Karpas-422 (cell line): ENCODE measurements around the gene SOCS1. TPM values are rescaled to one million over a fixed set of nuclear protein-coding genes. Genes with fewer than 3 reads are reported as not detected.

Experiments
- DNase-seq: peaks from one replicate; pipeline ENCODE4 v3.0.0-alpha.2; 2015
- H2AFZ ChIP-seq: fragments of 200-600 bp; sonication (generic); 2 replicates; pipeline ENCODE4 v1.6.1; 2014; ENCODE audit warnings: antibody characterized with exemption, low read length, mixed read lengths
- H3K27ac ChIP-seq: fragments of 200-600 bp; sonication (generic); 2 replicates; pipeline ENCODE4 v1.5.1; 2014; ENCODE audit warnings: mild to moderate bottlenecking, low read length, moderate library complexity
- H3K27me3 ChIP-seq: fragments of 200-600 bp; sonication (generic); 2 replicates; pipeline ENCODE4 v1.6.1; 2014; ENCODE audit warnings: low read length, mixed read lengths
- H3K36me3 ChIP-seq: fragments of 200-600 bp; sonication (generic); 2 replicates; pipeline ENCODE4 v1.6.1; 2014; ENCODE audit warnings: low read length, mixed read lengths; ENCODE audit not compliant: insufficient read depth
- H3K4me1 ChIP-seq: fragments of 200-600 bp; sonication (generic); 2 replicates; pipeline ENCODE4 v1.6.1; 2014; ENCODE audit warnings: mild to moderate bottlenecking, low read length, mixed read lengths
- H3K4me2 ChIP-seq: fragments of 200-600 bp; sonication (generic); 2 replicates; pipeline ENCODE4 v1.6.1; 2014; ENCODE audit warnings: low read length, low read depth, mild to moderate bottlenecking; ENCODE audit not compliant: poor library complexity, severe bottlenecking
- H3K4me3 ChIP-seq: fragments of 200-600 bp; sonication (generic); 2 replicates; pipeline ENCODE4 v1.5.1; 2014; ENCODE audit warnings: mild to moderate bottlenecking, antibody characterized with exemption, low read length, mixed read lengths
- H3K79me2 ChIP-seq: fragments of 200-600 bp; sonication (generic); 2 replicates; pipeline ENCODE4 v1.6.1; 2014; ENCODE audit warnings: mild to moderate bottlenecking, low read length, mixed read lengths
- H3K9ac ChIP-seq: fragments of 200-600 bp; sonication (generic); 2 replicates; pipeline ENCODE4 v1.6.0; 2014; ENCODE audit warnings: low read length
- H3K9me2 ChIP-seq: fragments of 200-600 bp; sonication (generic), shearing (Covaris generic); replicated peaks from 2 replicates; pipeline ENCODE4 v1.6.0; 2014; ENCODE audit warnings: mild to moderate bottlenecking, low read length, moderate library complexity; ENCODE audit not compliant: insufficient read depth
- H3K9me3 ChIP-seq: fragments of 300-700, 200-600 bp; sonication (generic); 2 replicates; pipeline ENCODE4 v1.6.1; 2014; ENCODE audit warnings: low read length, mixed read lengths
- H4K20me1 ChIP-seq: fragments of 200-600 bp; sonication (generic); 2 replicates; pipeline ENCODE4 v1.6.1; 2014; ENCODE audit warnings: mild to moderate bottlenecking, antibody characterized with exemption, low read length, low read depth; ENCODE audit not compliant: insufficient read depth
- total RNA-seq: library from RNA; depleted of rRNA; stranded (reverse); fragments of >200 nt; shearing (Covaris generic); gene quantifications from 2 replicates; pipeline ENCODE4 v1.2.3, GENCODE V29; 2014; ENCODE audit warnings: low replicate concordance

The SOCS1 gene
- total RNA-seq, 1 experiment from 2014 or later, result 2.9 TPM

DNA sequence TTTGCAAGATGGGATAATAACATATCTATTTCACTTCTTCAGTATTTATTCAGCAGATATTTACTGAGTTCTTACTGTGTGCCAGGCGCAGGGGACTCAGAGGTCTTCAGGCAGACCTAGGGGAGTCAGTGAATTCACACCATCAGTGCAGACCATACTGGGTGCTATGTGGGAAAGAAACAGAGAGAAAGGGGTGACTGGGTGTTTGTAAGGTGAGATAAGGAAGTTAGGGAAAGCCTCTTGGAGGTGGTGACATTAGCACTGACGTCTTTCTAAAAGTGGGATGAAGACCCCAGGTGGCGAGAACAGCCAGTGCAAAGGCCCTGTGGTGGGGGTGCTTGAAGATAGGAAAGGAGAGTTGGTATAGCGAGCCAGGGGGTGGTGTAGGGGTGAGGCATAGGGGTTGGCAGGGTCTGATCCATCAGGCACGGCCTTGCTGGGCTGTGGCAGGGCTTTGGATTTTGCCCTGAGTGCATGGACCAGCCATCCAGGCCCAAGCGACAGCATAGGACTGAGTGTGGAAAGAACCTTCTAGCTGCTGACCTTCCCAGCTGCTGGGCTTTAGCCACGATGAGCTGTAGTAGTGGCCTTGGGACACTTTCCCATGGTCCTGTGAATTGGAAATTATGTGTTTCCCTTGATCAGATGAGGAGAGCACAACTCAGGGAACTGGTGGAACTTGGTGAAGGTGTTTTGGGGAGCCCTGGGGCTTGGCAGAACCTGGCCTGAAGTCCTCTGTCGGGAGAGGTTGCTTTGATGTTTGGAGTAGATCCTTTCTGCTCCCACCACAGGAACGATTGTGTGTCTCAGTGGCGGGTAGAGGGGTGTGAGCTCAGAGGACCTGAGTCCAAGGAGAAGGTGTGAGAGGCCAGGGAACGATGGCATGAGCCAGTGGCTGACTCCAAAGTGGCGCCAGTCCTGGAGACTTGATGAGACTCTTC, 3.9 kb upstream of the SOCS1 start:
- Histone ChIP-seq H3K4me2 (no peak overlapping the region), H3K9ac (no peak overlapping the region), H3K4me1 (peaks cover 26% of the 10 kb centered on the region), H3K9me3 (no peaks in the 10 kb centered on the region), H3K4me3 (no peak overlapping the region), H3K79me2 (no peaks in the 10 kb centered on the region), H3K27me3 (no peaks in the 10 kb centered on the region), H2AFZ (no peak overlapping the region), H3K36me3 (no peaks in the 10 kb centered on the region), H3K27ac (no peak overlapping the region), H3K9me2 (no peaks in the 10 kb centered on the region), H4K20me1 (no peaks in the 10 kb centered on the region)
- no peak for DNase-seq

DNA sequence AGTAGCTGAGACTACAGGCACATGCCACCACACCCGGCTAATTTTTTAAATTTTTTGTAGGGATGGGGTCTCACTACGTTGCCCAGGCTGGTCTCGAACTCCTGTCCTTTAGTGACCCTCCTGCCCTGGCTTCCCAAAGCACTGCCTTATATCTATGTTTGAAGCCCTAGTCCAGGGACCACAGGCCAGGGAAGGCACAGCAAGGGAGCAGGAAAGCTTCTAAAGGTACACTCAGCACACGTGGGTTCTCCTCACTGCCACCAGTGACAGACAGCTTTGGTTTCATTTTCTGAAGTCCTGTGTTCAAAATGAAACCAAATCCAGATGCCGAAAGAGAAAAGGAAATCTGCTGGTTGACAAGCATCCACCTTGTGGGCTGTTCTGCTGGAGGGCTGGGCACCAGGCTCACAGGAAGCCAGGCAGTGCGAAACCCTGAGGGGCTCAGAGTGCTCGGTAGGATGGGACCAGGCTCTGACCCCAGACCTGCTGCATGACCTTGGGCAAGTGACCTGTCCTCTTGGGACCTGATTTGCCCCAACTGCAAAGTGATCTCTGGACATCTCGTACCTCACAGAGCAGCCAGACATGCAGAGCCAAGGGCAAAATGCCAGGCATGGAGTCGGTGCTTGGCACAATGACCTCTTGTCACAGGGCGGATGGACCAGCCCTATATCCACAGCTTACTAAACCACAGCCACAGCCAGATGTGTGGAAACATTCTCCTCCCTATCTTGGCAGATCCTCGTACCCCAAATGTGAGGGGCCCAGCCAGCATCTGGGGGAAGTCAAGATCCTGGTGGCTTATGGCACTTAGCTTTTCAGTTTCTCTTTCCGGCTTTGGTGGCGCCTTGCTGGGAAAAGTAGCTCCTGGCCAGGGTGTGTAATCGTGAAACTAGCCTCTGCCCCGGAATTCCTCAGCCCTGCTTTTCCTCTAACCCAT, 2.8 kb upstream of the SOCS1 start:
- no peak for DNase-seq
- Histone ChIP-seq H3K9me2 (no peaks in the 10 kb centered on the region), H3K4me3 (no peak overlapping the region; the same call in 1 of the 2 replicates), H3K4me1 (peaks cover 37% of the 10 kb centered on the region), H3K9me3 (no peaks in the 10 kb centered on the region), H3K27ac (no peak overlapping the region), H3K27me3 (no peaks in the 10 kb centered on the region), H3K9ac (no peak overlapping the region; the same call in 1 of the 2 replicates), H3K36me3 (no peaks in the 10 kb centered on the region), H4K20me1 (peaks cover under 1% of the 10 kb centered on the region; the same call in 1 of the 2 replicates), H3K4me2 (peak overlapping the region; percentile 2), H2AFZ (no peak overlapping the region), H3K79me2 (no peaks in the 10 kb centered on the region)

DNA sequence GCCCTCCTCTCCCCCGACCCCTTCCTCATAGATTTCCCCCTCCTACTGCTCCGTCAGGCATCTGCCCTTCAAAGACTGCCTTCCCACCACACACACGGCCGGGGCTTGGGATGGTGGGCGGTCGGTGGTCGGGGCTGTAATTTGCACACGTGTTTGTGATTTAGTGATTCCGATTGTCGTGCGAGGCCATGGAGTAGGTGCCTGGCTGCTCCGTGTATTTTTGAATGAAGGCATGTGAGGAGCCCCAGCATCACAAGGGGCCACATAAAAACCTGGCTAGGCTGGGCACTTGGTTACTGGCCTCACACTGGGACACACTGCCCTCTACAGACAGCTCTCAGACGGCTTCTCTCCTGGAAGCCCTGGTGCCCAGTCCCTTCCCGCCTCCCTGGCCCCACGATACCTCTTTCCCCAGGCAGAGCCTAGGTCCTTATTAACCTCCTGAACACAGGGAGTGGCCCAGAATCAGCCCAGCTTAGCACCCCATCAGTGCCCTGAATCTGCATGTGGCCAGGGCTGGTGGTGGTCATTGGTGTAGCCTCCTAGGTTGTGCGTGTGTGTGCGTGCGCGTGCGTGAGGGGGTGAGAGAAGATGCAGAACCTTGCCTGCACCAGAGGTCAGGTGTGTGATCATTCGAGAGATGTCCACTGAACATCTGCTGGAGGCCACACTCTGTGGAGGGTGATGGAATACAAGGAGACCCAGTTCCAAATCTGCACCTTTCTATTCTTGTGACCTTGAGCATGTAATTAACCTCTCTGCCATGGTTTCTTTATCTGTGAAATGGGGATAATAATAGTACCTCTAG, 1.3 kb upstream of the SOCS1 start:
- no peaks in the 10 kb centered on the region for H3K36me3 ChIP-seq
- no peak overlapping the region for H2AFZ ChIP-seq
- H3K4me3 ChIP-seq, result peak overlapping the region; percentile 77; the same call in 1 of the 2 replicates
- peak; percentile 83 for DNase-seq
- no peaks in the 10 kb centered on the region for H3K27me3 ChIP-seq
- peak overlapping the region; percentile 84 for H3K9ac ChIP-seq
- H3K9me3 ChIP-seq, result no peaks in the 10 kb centered on the region
- no peaks in the 10 kb centered on the region for H3K9me2 ChIP-seq
- H3K79me2 ChIP-seq, result no peaks in the 10 kb centered on the region
- peaks cover 8% of the 10 kb centered on the region; the same call in 1 of the 2 replicates for H4K20me1 ChIP-seq
- H3K4me2 ChIP-seq, result peak overlapping the region; percentile 79
- H3K27ac ChIP-seq, result no peak overlapping the region
- H3K4me1 ChIP-seq, result peaks cover 52% of the 10 kb centered on the region

DNA sequence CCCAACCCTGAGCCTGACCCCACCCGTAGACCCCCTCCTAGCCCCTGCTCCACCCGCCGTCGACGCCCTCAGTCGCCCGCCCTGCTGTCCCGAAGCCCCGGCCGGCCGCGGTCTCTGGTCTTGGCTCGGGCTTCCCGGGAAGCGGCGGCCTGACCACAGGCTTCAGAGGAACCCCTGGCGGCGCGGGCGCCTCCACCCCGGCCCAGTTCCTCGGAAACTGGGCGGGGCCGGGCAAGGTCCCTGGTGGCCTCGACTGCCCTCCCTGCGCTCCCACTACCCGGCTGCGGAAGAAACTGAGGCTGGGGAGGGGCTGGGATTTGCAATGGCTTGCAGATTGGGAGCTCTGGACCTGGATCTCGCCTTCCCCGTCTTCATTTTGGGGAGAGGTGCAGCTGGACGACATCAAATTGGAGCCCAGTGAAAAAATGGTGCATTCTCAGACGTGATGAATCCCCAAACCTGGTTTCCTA, 692 bp upstream of the SOCS1 start:
- H4K20me1 ChIP-seq, result peaks cover 8% of the 10 kb centered on the region; the same call in 1 of the 2 replicates
- no peak overlapping the region for H2AFZ ChIP-seq
- no peaks in the 10 kb centered on the region for H3K9me3 ChIP-seq
- H3K9ac ChIP-seq, result peak overlapping the region; percentile 84
- H3K36me3 ChIP-seq, result no peaks in the 10 kb centered on the region
- H3K4me1 ChIP-seq, result peaks cover 57% of the 10 kb centered on the region
- H3K9me2 ChIP-seq, result no peaks in the 10 kb centered on the region
- no peaks in the 10 kb centered on the region for H3K79me2 ChIP-seq
- H3K4me2 ChIP-seq, result peak overlapping the region; percentile 79
- H3K4me3 ChIP-seq, result peak overlapping the region; percentile 77
- no peak overlapping the region for H3K27ac ChIP-seq
- DNase-seq, result no peak
- no peaks in the 10 kb centered on the region for H3K27me3 ChIP-seq

DNA sequence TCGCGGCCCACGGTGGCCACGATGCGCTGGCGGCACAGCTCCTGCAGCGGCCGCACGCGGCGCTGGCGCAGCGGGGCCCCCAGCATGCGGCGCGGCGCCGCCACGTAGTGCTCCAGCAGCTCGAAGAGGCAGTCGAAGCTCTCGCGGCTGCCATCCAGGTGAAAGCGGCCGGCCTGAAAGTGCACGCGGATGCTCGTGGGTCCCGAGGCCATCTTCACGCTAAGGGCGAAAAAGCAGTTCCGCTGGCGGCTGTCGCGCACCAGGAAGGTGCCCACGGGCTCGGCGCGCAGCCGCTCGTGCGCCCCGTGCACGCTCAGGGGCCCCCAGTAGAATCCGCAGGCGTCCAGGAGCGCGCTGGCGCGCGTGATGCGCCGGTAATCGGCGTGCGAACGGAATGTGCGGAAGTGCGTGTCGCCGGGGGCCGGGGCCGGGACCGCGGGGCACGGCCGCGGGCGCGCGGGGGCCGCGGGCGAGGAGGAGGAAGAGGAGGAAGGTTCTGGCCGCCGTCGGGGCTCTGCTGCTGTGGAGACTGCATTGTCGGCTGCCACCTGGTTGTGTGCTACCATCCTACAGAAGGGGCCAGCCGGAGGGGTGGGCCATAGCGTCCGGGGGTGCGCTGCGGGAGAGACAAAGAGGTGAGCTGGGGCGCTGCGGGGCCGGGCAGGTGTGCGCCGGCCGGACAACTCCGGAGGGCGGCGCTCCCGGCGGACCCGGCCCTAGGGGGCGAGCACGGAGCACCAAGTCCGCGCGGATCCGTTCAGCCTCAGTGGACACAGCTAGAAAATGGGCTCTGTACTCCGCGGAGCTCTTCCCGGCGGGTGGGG, 879 bp downstream of the SOCS1 start:
- H3K9me2 ChIP-seq, result no peaks in the 10 kb centered on the region
- H3K4me2 ChIP-seq, result peak overlapping the region; percentile 79
- H3K36me3 ChIP-seq, result no peaks in the 10 kb centered on the region
- H3K27ac ChIP-seq, result peak overlapping the region; percentile 67; the same call in 1 of the 2 replicates
- peak overlapping the region; percentile 77 for H3K4me3 ChIP-seq
- no peaks in the 10 kb centered on the region for H3K79me2 ChIP-seq
- peak; percentile 84 for DNase-seq
- H3K9ac ChIP-seq, result peak overlapping the region; percentile 84
- no peaks in the 10 kb centered on the region for H3K27me3 ChIP-seq
- H3K9me3 ChIP-seq, result no peaks in the 10 kb centered on the region
- peaks cover 61% of the 10 kb centered on the region for H3K4me1 ChIP-seq
- H2AFZ ChIP-seq, result peak overlapping the region; percentile 88
- H4K20me1 ChIP-seq, result peaks cover 8% of the 10 kb centered on the region; the same call in 1 of the 2 replicates

DNA sequence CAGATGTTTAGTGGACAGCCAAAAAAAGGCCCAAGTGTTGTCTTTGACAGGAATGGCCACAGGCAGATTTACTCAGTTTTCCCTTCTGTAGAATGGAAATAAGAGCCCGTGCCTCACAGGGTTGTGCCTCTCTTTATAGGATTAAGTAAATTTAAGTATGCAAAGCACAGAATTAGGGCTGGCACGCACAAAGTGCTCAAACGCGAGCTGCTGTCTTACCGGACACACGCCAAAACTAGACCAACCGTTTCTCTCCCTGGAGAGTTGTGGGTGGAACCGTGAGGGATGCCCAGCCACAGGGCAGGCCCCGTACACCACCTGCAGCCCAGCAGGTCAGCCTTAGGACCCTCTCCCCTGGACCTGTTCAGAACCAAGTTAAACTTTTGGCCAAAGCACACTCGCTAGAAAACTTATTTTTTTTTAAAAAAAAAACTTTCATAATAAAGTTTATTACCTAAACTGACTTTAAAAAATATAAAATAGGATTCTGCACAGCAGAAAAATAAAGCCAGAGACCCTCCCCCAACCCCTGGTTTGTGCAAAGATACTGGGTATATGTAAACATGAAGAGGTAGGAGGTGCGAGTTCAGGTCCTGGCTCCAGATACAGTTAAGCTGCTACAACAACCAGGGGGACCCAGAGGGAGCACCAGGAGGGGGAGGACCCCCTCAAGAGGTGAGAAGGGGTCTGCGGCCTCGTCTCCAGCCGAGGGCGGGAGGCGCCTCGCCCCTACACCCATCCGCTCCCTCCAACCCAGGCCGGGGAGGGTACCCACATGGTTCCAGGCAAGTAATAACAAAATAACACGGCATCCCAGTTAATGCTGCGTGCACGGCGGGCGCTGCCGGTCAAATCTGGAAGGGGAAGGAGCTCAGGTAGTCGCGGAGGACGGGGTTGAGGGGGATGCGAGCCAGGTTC, 1.8 kb downstream of the SOCS1 start:
- Histone ChIP-seq H3K27me3 (no peaks in the 10 kb centered on the region), H3K4me3 (peak overlapping the region; percentile 77), H3K4me2 (peak overlapping the region; percentile 79), H3K9ac (peak overlapping the region; percentile 84), H3K9me3 (no peaks in the 10 kb centered on the region), H3K27ac (peak overlapping the region; percentile 67), H3K4me1 (peaks cover 64% of the 10 kb centered on the region), H3K79me2 (no peaks in the 10 kb centered on the region), H2AFZ (peak overlapping the region; percentile 88), H3K36me3 (no peaks in the 10 kb centered on the region), H3K9me2 (no peaks in the 10 kb centered on the region), H4K20me1 (peaks cover 8% of the 10 kb centered on the region; the same call in 1 of the 2 replicates)
- peak; percentile 83 for DNase-seq
